Neural crest cell (in vitro differentiated cells): Measurements from ENCODE around the gene PPARA. TPM values are rescaled to one million over a fixed set of nuclear protein-coding genes. Genes with fewer than 3 reads are reported as not detected.

Experiments
- DNase-seq: peaks from one replicate; pipeline ENCODE4 v3.0.0; 2021; ENCODE audit warnings: low read depth, mixed read lengths, low spot score
- H3K27ac Mint-ChIP-seq: one replicate; pipeline ENCODE4 v1.8.0; 2021; ENCODE audit warnings: mild to moderate bottlenecking, mixed read lengths; ENCODE audit not compliant: unreplicated experiment
- H3K27me3 Mint-ChIP-seq: 2 replicates; pipeline ENCODE4 v1.8.0; 2021; ENCODE audit warnings: low read depth, mild to moderate bottlenecking, mixed read lengths
- H3K36me3 Mint-ChIP-seq: 2 replicates; pipeline ENCODE4 v1.8.0; 2021; ENCODE audit warnings: low read depth, mild to moderate bottlenecking, mixed read lengths
- H3K4me1 Mint-ChIP-seq: 2 replicates; pipeline ENCODE4 v1.8.0; 2021; ENCODE audit warnings: mixed read lengths
- H3K4me3 Mint-ChIP-seq: one replicate; pipeline ENCODE4 v1.8.0; 2021; ENCODE audit warnings: mild to moderate bottlenecking, mixed read lengths
- H3K9me3 Mint-ChIP-seq: 2 replicates; pipeline ENCODE4 v1.8.0; 2021; ENCODE audit warnings: mixed read lengths
- CTCF ChIP-seq: fragments of 200-600 bp; sonication (generic); conservative IDR thresholded peaks from 2 replicates; pipeline ENCODE4 v1.5.0; 2021; ENCODE audit warnings: antibody characterized with exemption, mild to moderate bottlenecking
- total RNA-seq: library from RNA; stranded (reverse); gene quantifications from 2 replicates; pipeline ENCODE4 v1.2.1, GENCODE V29; 2021

PPARA gene
- total RNA-seq, 1 donor from 2014 or later = 15.6 TPM

DNA sequence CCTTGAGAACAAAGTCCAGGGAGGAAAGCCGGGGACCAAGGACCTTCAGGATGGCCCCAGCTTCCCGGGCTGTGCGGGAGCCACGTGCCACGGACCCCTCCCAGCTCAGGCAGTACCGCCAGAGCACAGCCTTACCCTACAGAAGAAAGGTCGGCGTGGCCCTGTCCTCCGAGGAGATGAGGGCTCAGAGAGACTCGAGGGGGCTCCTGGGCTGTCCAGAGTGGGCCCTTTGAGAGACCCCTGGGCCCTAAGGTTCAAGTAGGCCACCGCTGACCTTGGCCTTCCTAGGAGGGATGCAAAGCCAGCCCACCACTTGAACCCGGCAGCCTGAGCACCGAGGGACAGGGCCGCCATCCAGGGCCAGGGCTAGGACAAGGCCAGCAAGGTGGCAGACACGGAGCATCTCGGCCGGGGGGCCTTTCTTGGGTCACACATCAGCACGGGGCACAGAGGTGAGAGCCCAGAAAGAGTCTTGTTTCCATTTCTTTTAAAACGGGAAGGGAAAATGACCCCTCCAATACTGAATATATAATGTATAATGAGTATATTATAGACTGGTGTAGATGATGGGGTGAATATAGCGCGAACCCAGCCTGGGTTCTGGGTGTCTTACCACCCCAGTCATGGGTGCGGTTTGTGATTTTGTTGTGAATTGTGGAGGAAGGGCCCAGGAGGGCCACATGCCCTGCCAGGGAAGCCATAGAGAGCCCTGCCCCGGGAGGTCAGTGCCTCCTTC, 34.4 kb upstream of the PPARA start:
- Mint-ChIP-seq H3K36me3 (no peaks in the 10 kb centered on the region), H3K27ac (no peak overlapping the region), H3K27me3 (no peaks in the 10 kb centered on the region), H3K9me3 (no peaks in the 10 kb centered on the region), H3K4me1 (no peaks in the 10 kb centered on the region), H3K4me3 (no peak overlapping the region)
- TF ChIP-seq CTCF = no peak
- no peak for DNase-seq

DNA sequence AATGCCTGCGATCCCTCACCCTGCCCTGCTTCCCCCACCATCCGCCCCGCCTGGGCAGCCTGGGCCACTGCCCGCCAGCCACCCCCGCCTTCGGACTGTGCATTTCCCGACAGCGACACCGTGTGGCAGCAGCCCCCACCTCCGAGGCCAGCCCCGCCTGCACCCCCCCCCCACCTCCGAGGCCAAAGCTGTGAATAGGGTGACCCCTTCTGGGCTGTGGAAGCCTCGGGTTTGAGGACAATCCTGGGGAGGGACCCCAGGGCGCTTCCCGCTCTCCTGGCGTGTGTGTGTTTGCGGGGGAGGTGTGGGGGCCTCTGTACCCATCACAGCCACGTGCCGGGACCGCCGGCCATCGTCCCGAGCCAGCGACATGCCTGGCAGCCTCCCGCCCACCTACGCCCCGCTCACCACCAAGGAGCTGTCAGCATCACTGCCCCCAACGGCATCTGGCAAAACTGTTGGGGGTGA, 33.8 kb upstream of the PPARA start:
- H3K9me3 Mint-ChIP-seq = no peaks in the 10 kb centered on the region
- peak; percentile 77 for TF ChIP-seq CTCF

DNA sequence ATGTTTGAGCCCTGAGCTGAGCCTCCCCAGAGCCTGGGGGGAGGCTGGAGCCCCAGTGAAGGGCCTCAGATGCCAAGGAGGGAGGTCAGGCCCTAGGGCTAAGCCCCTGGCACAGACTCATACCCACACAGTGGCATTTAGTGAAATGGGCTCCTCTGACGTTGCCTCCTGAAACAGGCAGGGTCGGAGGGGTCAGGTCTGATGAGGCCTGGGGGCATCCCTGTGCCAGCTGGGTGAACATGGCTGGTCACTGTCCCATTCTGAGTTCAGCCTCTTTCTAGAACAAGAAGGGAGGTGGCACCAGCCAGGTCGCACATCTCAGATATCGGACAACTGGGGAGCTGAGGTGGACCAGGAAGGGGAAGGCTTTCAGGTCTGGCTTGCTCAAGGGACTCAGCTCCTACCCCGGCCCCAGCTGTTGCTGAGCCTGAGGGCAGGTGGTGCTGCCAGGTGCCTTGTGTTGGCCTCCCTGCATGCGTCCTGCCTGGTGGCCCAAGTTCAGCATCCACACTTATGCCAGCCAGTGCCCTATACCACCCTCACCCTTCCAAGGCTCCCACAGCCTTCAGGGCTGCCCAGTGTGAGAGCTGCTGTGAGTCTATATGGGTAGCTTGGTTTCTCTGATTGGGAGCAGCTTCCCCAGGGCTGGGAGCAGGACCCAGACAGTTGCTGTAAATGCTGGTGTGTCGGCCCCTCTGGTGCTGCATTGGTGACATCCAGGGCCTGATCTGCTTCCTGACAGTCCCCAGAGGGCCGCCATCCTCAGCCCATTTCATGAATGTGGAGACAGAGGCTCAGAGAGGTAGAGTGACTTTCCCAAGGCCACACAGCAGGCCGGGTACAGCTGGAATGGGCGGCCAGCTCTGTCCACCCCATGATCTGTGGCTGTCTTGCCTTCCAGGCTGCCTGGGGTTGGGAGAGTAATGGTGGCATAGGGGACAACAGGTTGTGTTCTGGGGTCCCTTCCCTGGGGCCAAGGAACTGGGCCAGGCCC, 32.8 kb upstream of the PPARA start:
- H3K4me3 Mint-ChIP-seq = no peak overlapping the region
- H3K4me1 Mint-ChIP-seq = no peaks in the 10 kb centered on the region
- no peak overlapping the region for H3K27ac Mint-ChIP-seq
- H3K9me3 Mint-ChIP-seq = no peaks in the 10 kb centered on the region
- TF ChIP-seq CTCF = no peak
- H3K36me3 Mint-ChIP-seq = no peaks in the 10 kb centered on the region
- H3K27me3 Mint-ChIP-seq = no peaks in the 10 kb centered on the region
- DNase-seq = no peak

More for the DNA sequence above, 33.8 kb upstream of the PPARA start:
- H3K27ac Mint-ChIP-seq = no peak overlapping the region
- no peaks in the 10 kb centered on the region for H3K4me1 Mint-ChIP-seq
- no peak overlapping the region for H3K4me3 Mint-ChIP-seq
- H3K36me3 Mint-ChIP-seq = no peaks in the 10 kb centered on the region
- DNase-seq = peak; percentile 94
- no peaks in the 10 kb centered on the region for H3K27me3 Mint-ChIP-seq

DNA sequence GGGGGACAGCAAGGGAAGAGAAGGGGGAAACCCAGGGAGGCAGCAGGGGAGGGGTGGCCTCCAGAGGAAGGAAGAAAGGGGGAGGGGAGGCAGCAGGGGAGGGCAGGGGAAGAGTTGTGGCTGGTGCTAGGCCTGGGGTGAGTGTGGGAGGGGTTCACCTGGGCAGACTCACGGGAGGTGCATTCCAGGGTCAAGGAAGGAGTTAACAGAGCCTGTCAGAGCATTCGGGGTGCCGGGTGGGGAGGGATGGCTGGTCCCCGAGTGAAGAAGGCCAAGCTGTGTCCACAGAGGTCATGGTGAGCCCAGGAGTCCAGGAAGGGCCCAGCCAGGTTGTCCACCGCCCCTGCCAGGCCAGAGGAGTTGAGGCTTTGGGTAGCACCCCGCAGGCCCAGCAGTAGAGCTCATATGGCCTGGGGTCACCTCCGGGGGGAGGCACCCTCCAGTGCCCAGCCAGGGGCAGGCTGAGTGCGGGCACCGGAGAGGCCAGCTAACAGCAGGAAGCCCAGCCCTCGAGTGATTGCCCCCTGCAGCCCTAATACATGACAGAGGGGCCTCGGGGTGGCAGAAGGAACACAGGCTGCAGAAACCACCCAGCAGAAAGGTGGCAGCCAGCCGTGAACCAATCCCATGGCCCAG, 31.1 kb upstream of the PPARA start:
- no peak for TF ChIP-seq CTCF
- no peak overlapping the region for H3K4me3 Mint-ChIP-seq
- H3K36me3 Mint-ChIP-seq = no peaks in the 10 kb centered on the region
- H3K9me3 Mint-ChIP-seq = no peaks in the 10 kb centered on the region
- H3K4me1 Mint-ChIP-seq = no peaks in the 10 kb centered on the region
- H3K27ac Mint-ChIP-seq = no peak overlapping the region
- H3K27me3 Mint-ChIP-seq = no peaks in the 10 kb centered on the region
- no peak for DNase-seq

GRCh38 chr22:46119729-46120419, 30.5 kb upstream of the PPARA start:
- no peaks in the 10 kb centered on the region for H3K36me3 Mint-ChIP-seq
- no peak overlapping the region for H3K27ac Mint-ChIP-seq
- no peaks in the 10 kb centered on the region for H3K27me3 Mint-ChIP-seq
- H3K4me3 Mint-ChIP-seq = no peak overlapping the region
- no peak for TF ChIP-seq CTCF
- H3K4me1 Mint-ChIP-seq = no peaks in the 10 kb centered on the region
- no peaks in the 10 kb centered on the region for H3K9me3 Mint-ChIP-seq
- no peak for DNase-seq
